GM18907 (cell line): ENCODE measurements around the gene TMEM181.
A peak's percentile ranks its signal among the peaks of the same experiment; 100 is the strongest.
"Not testable (repeated sequence)": the region's sequence is repeated elsewhere in the genome, so short reads cannot be mapped to it uniquely, and the experiment has no call there.

Experiments
- ATAC-seq: cut with Tn5 transposase; IDR thresholded peaks from one replicate; pipeline ENCODE4 v1.9.1; 2021; ENCODE audit warnings: mild to moderate bottlenecking, moderate library complexity; ENCODE audit not compliant: unreplicated experiment

TMEM181 gene

GRCh38 chr6:158591134-158591809 lies 31.4 kb downstream of the TMEM181 start:
- ATAC-seq, result no peak

GRCh38 chr6:158591810-158592209 lies 31.9 kb downstream of the TMEM181 start:
- ATAC-seq, result no peak

- ATAC-seq, result no peak
Measured at GRCh38 chr6:158593670-158594069, 33.8 kb downstream of the TMEM181 start.

- ATAC-seq, result no peak
Measured at GRCh38 chr6:158595223-158595622, 35.3 kb downstream of the TMEM181 start.

- no peak for ATAC-seq
Measured at GRCh38 chr6:158596861-158597260, 37.0 kb downstream of the TMEM181 start.

- no peak for ATAC-seq
Measured at GRCh38 chr6:158597565-158597964, 37.7 kb downstream of the TMEM181 start.

GRCh38 chr6:158599635-158600034 lies 39.7 kb downstream of the TMEM181 start:
- ATAC-seq, result no peak

GRCh38 chr6:158603261-158604047 lies 43.6 kb downstream of the TMEM181 start:
- ATAC-seq, result no peak

GRCh38 chr6:158604048-158604406 lies 44.1 kb downstream of the TMEM181 start:
- no peak for ATAC-seq

- peak; percentile 49 for ATAC-seq
Measured at GRCh38 chr6:158605266-158605878, 45.5 kb downstream of the TMEM181 start.

- not testable (repeated sequence) for ATAC-seq
Measured at GRCh38 chr6:158606011-158606410, 46.1 kb downstream of the TMEM181 start.

- ATAC-seq, result no peak
Measured at GRCh38 chr6:158606935-158607334, 47.0 kb downstream of the TMEM181 start.

- no peak for ATAC-seq
Measured at GRCh38 chr6:158607411-158608170, 47.7 kb downstream of the TMEM181 start.

GRCh38 chr6:158608221-158608620 lies 48.3 kb downstream of the TMEM181 start:
- no peak for ATAC-seq

GRCh38 chr6:158609455-158610155 lies 49.7 kb downstream of the TMEM181 start:
- no peak for ATAC-seq

- ATAC-seq, result no peak
Measured at GRCh38 chr6:158610319-158610968, 50.6 kb downstream of the TMEM181 start.

- ATAC-seq, result no peak
Measured at GRCh38 chr6:158611039-158611438, 51.1 kb downstream of the TMEM181 start.

- ATAC-seq, result no peak
Measured at GRCh38 chr6:158611541-158612370, 51.9 kb downstream of the TMEM181 start.

- not testable (repeated sequence) for ATAC-seq
Measured at GRCh38 chr6:158614606-158615005, 54.7 kb downstream of the TMEM181 start.
